Measurements from ENCODE around the gene DLG2.

The DLG2 gene

GRCh38 chr11:85661972-85662664 lies 35.0 kb upstream of the DLG2 start:
- TF ChIP-seq FOXP2 (optimal IDR thresholded peaks at IDR 0.05; ENCODE audit: borderline replicate concordance, extremely low read depth, extremely low read length, insufficient read depth) (no peak), SIN3A (IDR thresholded peaks at IDR 0.05; ENCODE audit: borderline replicate concordance, insufficient read depth, low read length) (peak; percentile 63; the same call in 1 of the 2 replicates), REST (IDR thresholded peaks at IDR 0.05; ENCODE audit: insufficient read depth in 1 of 2, low read depth in 2 of 2, low read length in 2 of 2) (no peak), POLR2AphosphoS5 (IDR thresholded peaks at IDR 0.05; ENCODE audit: low read depth, low read length) (no peak), TAF1 (IDR thresholded peaks at IDR 0.05; ENCODE audit: borderline replicate concordance, insufficient read depth, low read length) (no peak)

DNA sequence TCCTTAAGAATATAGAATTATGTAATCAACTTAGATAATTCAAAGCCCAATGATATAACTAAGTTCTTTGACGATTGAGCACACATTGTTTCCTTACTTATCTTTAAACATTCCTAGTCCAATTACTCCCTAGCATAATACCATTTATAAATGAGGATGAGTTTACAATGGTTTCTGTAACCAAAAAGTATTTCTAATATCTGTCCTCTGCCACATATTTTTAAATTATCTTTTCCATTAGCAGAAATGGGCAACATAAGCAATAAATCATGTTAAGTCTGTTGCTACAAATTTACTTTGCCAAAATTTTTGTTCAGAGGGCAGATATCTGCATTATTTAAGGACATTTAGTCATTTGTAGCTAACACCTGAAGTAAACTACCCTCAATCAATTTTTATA lies 31.0 kb upstream of the DLG2 start:
- no peak for TF ChIP-seq SIN3A (IDR thresholded peaks at IDR 0.05; ENCODE audit: borderline replicate concordance, insufficient read depth, low read length)
- no peak for TF ChIP-seq FOXP2 (optimal IDR thresholded peaks at IDR 0.05; ENCODE audit: borderline replicate concordance, extremely low read depth, extremely low read length, insufficient read depth)
- no peak for TF ChIP-seq REST (IDR thresholded peaks at IDR 0.05; ENCODE audit: insufficient read depth in 1 of 2, low read depth in 2 of 2, low read length in 2 of 2)

GRCh38 chr11:85656777-85657176 lies 29.6 kb upstream of the DLG2 start:
- TF ChIP-seq FOXP2 (optimal IDR thresholded peaks at IDR 0.05; ENCODE audit: borderline replicate concordance, extremely low read depth, extremely low read length, insufficient read depth) (no peak), SIN3A (IDR thresholded peaks at IDR 0.05; ENCODE audit: borderline replicate concordance, insufficient read depth, low read length) (no peak), TAF1 (IDR thresholded peaks at IDR 0.05; ENCODE audit: borderline replicate concordance, insufficient read depth, low read length) (no peak), POLR2AphosphoS5 (IDR thresholded peaks at IDR 0.05; ENCODE audit: low read depth, low read length) (no peak), REST (IDR thresholded peaks at IDR 0.05; ENCODE audit: insufficient read depth in 1 of 2, low read depth in 2 of 2, low read length in 2 of 2) (no peak)

GRCh38 chr11:85652786-85653447 lies 25.8 kb upstream of the DLG2 start:
- TF ChIP-seq POLR2AphosphoS5 (IDR thresholded peaks at IDR 0.05; ENCODE audit: low read depth, low read length), result no peak
- no peak for TF ChIP-seq FOXP2 (optimal IDR thresholded peaks at IDR 0.05; ENCODE audit: borderline replicate concordance, extremely low read depth, extremely low read length, insufficient read depth)
- TF ChIP-seq SIN3A (IDR thresholded peaks at IDR 0.05; ENCODE audit: borderline replicate concordance, insufficient read depth, low read length), result no peak
- no peak for TF ChIP-seq TAF1 (IDR thresholded peaks at IDR 0.05; ENCODE audit: borderline replicate concordance, insufficient read depth, low read length)
- TF ChIP-seq REST (IDR thresholded peaks at IDR 0.05; ENCODE audit: insufficient read depth in 1 of 2, low read depth in 2 of 2, low read length in 2 of 2), result no peak
